Measurements from ENCODE around the gene HORMAD2.

GRCh38 chr22:30144391-30144790 is 64.1 kb downstream of the HORMAD2 start:
- TF ChIP-seq CTCF (IDR thresholded peaks at IDR 0.05; ENCODE audit: insufficient read depth, low read depth, low read length) = no peak
- no peak for TF ChIP-seq EZH2 (IDR thresholded peaks at IDR 0.05; ENCODE audit: insufficient read depth, low read length)
